GM19239 (cell line): ENCODE measurements around the gene NUDT4.
A peak's percentile ranks its signal among the peaks of the same experiment; 100 is the strongest.
"Not testable (repeated sequence)": the region's sequence is repeated elsewhere in the genome, so short reads cannot be mapped to it uniquely, and the experiment has no call there.

Source experiments
- DNase-seq: peaks from one replicate; pipeline ENCODE4 v3.0.0; 2011; ENCODE audit warnings: low spot score; ENCODE audit not compliant: insufficient read length
- FAIRE-seq: peaks from 2 replicates; lab custom pipeline; 2011; peaks lifted over from hg19 to GRCh38; lab: Jason Lieb, UNC

Gene NUDT4

DNA sequence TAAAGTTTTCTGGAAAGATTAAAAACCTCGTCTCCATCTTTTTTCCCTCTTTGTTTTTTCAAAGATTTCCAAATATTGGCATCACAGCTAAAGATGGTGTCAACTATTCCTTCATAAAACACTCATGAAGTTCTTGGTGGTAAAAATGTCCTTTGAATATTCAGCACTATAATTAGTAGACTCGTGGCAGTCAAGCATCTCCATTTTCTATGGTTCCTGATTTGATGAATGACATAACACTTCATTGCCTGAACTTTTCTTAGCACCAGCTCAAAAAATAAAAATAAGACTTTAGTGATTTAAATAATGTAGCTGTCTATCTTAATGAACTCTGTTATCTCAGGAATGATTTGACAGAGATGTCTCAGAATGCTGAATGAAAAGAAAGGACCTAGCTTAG lies 44.3 kb downstream of the NUDT4 start:
- FAIRE-seq (no peak), DNase-seq (no peak)

DNA sequence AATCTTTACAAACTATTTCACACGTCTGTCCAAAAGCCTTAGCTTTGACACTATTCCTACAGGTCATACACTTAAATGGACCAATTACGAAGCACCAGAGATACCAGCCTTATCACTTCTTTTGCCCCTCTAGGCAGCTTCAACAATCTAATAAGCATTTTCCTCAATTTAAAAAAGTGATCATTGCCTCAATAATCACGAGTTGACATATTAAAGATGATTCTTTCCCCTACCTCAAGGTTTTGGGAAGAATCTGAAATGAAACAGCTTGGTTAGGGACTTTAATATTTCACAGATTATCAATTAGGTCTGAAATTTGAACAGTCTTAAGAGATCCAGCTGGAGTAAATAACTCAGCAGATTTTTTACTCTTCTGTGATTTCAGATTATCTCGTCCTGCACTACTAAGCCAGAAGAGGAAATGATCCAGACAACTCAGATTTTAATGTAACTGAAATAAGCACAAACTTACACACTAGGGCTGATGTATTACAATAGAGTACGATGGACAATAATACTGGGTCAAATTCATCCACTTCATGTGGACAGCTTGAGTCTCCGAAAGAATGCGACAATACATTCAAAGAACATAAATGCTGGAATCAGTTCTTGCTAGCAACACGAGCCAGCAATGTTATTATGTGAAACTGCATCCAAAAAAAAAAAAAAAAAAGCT lies 48.1 kb downstream of the NUDT4 start:
- DNase-seq (no peak), FAIRE-seq (no peak)

- FAIRE-seq = peak; percentile 87
- DNase-seq = no peak
Observed at GRCh38 chr12:93426412-93426805, 48.7 kb downstream of the NUDT4 start.

GRCh38 chr12:93427779-93428564 lies 50.2 kb downstream of the NUDT4 start:
- DNase-seq (no peak), FAIRE-seq (no peak)

DNA sequence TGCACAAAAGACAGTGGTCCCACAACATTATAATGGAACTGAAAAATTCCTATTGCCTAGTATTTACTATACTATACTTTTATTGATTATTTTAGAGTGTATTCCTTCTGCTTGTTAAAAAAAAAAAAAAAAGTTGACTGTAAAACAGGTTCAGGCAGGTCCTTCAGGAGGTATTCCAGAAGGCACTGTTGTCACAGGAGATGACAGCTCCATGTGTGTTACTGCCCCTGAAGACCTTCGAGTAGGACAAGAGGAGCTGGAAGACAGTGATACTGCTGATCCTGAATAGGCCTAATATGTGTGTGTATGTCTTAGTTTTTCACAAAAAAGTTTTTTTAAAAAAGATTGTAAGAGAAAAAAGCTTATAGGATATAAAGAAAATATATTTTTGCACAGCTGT lies 51.7 kb downstream of the NUDT4 start:
- FAIRE-seq (no peak), DNase-seq (no peak)

- DNase-seq = no peak
- no peak for FAIRE-seq
Observed at GRCh38 chr12:93429852-93430251, 52.1 kb downstream of the NUDT4 start.

DNA sequence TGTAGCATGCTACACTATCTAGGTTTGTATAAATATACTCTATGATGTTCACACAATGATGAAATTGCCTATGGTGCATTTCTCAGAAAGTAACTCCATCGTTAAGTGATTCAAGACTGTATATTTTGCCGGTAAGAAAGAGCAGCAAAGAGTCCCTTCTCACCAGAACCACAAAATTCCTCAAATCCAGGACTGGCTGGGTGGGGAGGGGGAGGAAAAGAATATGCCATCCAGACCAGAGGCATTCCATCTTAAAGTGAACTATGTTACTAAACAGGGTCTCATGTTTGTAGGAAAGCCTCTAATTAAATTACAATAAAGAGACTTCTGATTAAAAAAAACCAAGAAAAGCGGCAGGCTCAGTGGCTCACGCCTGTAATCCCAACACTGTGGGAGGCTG lies 52.6 kb downstream of the NUDT4 start:
- FAIRE-seq = no peak
- DNase-seq = no peak

GRCh38 chr12:93432031-93432430 lies 54.3 kb downstream of the NUDT4 start:
- not testable (repeated sequence) for FAIRE-seq

DNA sequence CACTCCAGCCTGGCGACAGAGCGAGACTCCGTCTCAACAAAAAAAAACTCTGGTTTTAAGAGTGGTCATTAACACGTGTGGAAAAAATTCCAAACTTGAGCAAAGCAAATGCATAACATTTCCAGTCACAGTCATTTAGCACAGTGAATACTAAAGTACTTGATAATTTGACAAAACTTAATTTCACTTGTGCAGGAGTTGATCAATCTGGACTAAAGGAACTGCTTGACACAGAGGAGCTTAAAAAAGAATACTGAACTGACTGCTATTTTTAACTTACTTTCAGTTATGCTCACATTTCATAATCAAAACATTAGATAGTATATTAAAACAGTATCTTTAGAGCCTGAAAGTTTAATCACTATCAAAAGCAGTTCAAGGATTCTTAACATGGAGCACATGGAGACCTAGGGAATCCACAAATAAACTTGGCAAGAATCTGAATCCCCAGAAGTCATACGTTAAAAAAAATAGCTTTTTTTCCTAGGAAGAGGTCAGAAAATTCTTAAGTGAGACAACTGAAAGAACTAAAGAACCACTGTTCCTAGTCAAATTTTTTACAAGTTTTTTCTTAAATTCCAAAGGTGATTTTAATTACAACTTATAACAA lies 56.6 kb downstream of the NUDT4 start:
- DNase-seq = no peak
- peak; percentile 74 for FAIRE-seq

More at GRCh38 chr12:93432031-93432430, 54.3 kb downstream of the NUDT4 start:
- not testable (repeated sequence) for DNase-seq

DNA sequence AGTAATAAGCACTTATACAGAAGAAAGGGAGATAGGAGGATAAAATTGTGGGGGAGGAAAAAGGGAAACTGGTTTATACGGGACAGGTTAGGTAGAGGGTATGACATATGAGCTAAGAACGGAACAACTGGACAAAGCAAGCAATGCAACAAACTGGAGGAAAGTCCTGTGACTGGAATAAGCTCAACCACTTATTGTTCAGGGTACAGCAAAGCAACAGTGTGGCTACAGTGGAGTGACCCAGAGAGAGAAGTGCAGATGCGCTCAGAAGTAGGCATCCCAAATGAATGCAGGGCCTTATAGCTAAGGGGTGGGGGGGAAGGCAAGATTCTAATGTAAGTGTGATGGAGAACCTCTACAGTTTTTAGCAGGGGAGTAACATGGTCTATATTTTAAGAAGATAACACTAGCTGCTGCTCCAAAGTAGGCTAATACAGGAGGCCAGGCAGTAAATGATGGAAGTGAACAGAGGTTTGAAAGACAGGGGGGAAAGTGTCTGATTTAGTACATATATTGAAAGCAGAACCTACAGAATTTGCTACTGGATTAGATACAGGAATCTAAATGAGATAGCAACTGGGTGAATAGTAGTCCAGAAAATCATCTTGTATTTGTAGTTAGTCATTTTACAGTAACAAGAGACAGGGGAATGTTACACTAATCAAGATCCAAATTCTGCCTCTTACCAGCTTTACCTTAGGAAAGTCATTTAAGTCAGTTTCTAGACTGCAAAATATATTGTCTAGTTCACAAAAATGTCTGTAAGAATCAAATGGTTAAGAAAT lies 60.7 kb downstream of the NUDT4 start:
- FAIRE-seq (no peak), DNase-seq (no peak)

DNA sequence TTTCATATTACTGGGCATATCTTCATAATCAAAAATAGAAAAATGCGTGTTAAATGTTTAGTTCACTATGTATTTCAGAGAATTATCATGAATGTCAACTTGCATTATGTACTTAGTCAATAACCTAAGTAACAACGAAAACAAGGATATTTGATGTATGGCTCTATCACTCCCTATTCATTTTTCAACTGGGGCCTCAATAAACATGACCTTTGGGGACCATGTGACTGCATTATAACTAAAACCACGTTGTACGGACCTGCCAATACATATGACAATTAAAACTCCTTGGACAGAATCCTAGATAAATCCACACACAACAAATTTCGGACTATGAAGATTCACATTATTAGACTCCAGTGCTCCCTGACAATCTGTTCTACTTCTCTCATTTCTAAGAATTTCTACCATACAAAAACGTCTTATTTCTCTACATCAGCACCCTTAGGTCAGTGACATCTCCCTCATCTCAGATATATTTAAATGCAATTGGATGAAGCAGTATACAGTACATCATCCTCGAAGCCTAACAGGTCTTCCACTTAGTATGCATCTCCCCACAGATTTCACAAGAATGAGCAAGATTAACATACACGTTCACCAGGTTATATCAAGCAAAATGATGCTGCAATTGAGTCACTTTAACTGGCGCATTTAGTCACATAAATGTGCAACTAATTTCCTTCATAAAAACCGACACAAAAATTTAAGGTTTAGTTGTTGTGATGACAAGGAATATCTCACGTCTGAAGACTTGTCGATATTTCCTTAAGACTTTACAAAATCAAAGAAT lies 62.5 kb downstream of the NUDT4 start:
- DNase-seq = no peak

DNA sequence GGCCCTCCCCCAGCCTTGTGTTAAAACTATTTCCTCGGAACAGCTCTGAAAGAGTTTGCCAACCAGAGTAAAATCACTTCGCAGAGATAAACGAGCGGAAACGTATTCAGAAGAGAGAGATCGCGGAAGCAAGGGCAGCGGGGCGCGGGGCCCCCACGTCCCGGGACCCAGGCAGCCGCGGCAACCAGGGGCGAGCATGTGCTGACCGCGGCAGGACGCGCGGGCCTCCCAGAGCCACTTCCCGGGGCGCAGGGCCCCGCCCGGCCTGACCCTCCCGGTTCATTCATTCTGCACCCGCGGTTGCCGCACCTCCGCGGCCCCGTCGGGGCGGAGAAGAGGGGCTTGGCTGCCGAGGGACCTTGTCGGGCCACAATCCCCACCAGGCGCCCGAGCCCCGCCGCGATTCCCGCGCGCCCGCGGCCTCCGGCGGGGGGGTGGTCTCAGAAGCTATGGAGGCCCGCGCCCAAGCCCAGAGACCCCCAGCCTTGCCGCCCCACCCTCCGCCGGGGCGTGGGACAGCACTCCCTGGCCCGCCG lies 63.4 kb downstream of the NUDT4 start:
- DNase-seq = no peak
- FAIRE-seq = peak; percentile 52

More for the DNA sequence above, 62.5 kb downstream of the NUDT4 start:
- peak; percentile 63 for FAIRE-seq

DNA sequence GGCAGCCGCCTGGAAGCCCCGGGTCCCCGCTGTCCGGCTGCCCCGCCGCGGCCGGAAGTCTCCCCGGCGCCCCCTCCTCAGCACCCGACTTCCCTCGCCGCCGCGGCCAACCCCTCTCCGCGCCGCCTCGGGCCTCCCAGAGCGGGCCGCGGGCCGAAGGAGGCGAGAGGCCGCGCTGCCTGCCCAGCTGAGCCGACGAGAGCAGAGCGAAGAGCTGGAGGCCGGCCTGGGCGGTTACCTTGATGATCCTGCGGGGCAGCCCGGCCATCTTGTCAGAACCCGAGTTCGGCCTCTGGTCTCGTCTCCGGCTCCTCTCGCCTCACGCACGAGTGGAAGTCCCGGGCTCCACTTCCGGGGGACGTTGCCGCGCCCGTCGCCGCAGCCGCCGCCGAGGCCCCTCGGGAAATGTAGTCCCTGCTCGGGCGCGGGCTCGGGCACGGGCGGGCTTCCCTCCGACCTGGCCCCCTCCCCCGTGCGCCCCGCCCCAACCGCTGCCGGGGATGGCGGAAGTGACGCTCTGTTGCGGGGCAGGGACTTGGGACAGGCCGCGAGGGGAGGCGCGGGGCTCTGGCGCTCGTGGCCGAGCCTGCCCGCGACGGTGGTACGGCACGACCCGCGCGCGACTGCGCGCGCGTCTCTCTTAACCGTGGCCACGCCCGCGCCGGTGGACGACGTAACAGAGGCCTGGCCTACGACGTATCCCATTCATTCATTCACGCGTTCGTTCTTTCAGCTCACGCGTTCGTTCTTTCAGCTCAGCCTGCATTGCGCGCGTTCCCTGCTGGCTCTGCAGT lies 64.1 kb downstream of the NUDT4 start, which contains the start of gene UBE2N:
TSS of gene UBE2N (minus strand) at position 331 of the 794 bp plus-strand sequence. CDS start at position 268, 63 bp downstream.
- FAIRE-seq (peak; percentile 80), DNase-seq (peak; percentile 73)

- no peak for DNase-seq
- peak; percentile 79 for FAIRE-seq
Observed at GRCh38 chr12:93442411-93443340, 65.0 kb downstream of the NUDT4 start.

DNA sequence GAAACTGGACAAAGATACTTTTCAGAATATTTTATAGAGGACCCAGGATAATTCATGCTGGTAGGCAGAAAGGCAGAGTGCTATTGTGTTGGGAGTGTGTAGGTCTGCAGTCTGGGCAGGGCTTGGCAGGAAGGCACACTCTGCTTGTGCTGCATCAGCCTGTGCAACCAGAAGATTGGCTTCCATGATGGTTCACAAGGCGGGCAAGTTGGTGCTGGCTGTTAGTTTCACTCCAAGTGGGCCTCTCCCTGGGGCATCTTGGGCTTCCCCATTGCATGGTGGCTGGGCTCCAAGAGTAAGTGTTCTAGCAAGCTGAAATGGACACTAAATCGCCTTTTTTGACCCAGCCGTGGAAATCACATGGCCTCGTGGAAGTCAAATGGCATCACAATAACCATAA lies 65.9 kb downstream of the NUDT4 start:
- DNase-seq (no peak), FAIRE-seq (peak; percentile 44)

- DNase-seq = no peak
- no peak for FAIRE-seq
Observed at GRCh38 chr12:93447555-93448290, 70.0 kb downstream of the NUDT4 start.

DNA sequence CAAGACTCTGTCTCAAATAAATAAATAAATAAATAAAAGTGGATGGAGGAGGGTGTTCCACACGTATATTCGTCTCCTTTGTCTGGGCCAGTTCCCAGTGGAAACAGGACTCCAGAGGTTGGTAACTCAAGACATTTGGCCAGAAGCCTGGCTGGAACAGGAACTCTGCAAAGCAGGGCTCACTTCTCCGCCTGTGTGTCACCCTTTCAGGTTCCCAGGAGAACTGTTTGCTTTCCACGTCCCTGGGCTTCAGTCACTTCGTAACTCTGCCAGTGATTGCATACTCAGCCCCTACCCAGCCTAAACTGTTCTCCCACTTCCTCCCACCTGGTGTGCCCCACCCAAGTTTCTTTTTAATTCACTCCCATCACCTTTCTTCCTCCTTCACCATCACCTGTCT lies 71.1 kb downstream of the NUDT4 start:
- no peak for DNase-seq
- no peak for FAIRE-seq
